ENCODE measurements around the gene FHL1. TPM values are rescaled to one million over a fixed set of nuclear protein-coding genes. Genes with fewer than 3 reads are reported as not detected.

Gene FHL1
- total RNA-seq, 1 donor from 2014 or later: 55.3 TPM

GRCh38 chrX:136203438-136203837 is 56.1 kb downstream of the FHL1 start:
- H3K9me3 Mint-ChIP-seq: peaks cover 4% of the 10 kb centered on the region
- peaks cover 10% of the 10 kb centered on the region for H3K4me1 Mint-ChIP-seq (ENCODE audit: unreplicated experiment)
- DNase-seq (ENCODE audit: extremely low spot score, unreplicated experiment): no peak
- no peak overlapping the region for H3K4me3 Mint-ChIP-seq
- H3K27ac Mint-ChIP-seq: no peak overlapping the region
- no peaks in the 10 kb centered on the region for H3K27me3 Mint-ChIP-seq
- H3K36me3 Mint-ChIP-seq: no peaks in the 10 kb centered on the region
- TF ChIP-seq CTCF (conservative IDR thresholded peaks at IDR 0.05): no peak

GRCh38 chrX:136203951-136204350 is 56.6 kb downstream of the FHL1 start:
- Mint-ChIP-seq H3K27ac (no peak overlapping the region), H3K4me1 (ENCODE audit: unreplicated experiment) (peaks cover 10% of the 10 kb centered on the region), H3K27me3 (no peaks in the 10 kb centered on the region), H3K4me3 (no peak overlapping the region), H3K9me3 (peaks cover 4% of the 10 kb centered on the region), H3K36me3 (no peaks in the 10 kb centered on the region)
- no peak for DNase-seq (ENCODE audit: extremely low spot score, unreplicated experiment)
- no peak for TF ChIP-seq CTCF (conservative IDR thresholded peaks at IDR 0.05)

- H3K36me3 Mint-ChIP-seq: no peaks in the 10 kb centered on the region
- H3K4me3 Mint-ChIP-seq: no peak overlapping the region
- no peak for DNase-seq (ENCODE audit: extremely low spot score, unreplicated experiment)
- no peak overlapping the region for H3K27ac Mint-ChIP-seq
- H3K4me1 Mint-ChIP-seq (ENCODE audit: unreplicated experiment): peaks cover 10% of the 10 kb centered on the region
- peaks cover 4% of the 10 kb centered on the region for H3K9me3 Mint-ChIP-seq
- no peaks in the 10 kb centered on the region for H3K27me3 Mint-ChIP-seq
- TF ChIP-seq CTCF (conservative IDR thresholded peaks at IDR 0.05): no peak
These were observed 57.2 kb downstream of the FHL1 start for GRCh38 chrX:136204571-136204970.

- no peaks in the 10 kb centered on the region for H3K36me3 Mint-ChIP-seq
- H3K27me3 Mint-ChIP-seq: no peaks in the 10 kb centered on the region
- H3K4me1 Mint-ChIP-seq (ENCODE audit: unreplicated experiment): peaks cover 10% of the 10 kb centered on the region
- TF ChIP-seq CTCF (conservative IDR thresholded peaks at IDR 0.05): no peak
- H3K27ac Mint-ChIP-seq: no peak overlapping the region
- no peak overlapping the region for H3K4me3 Mint-ChIP-seq
- no peak for DNase-seq (ENCODE audit: extremely low spot score, unreplicated experiment)
- peaks cover 4% of the 10 kb centered on the region for H3K9me3 Mint-ChIP-seq
These were observed 58.6 kb downstream of the FHL1 start for GRCh38 chrX:136205882-136206380.

- Mint-ChIP-seq H3K36me3 (no peaks in the 10 kb centered on the region), H3K27me3 (no peaks in the 10 kb centered on the region), H3K27ac (no peak overlapping the region), H3K4me3 (no peak overlapping the region), H3K9me3 (no peaks in the 10 kb centered on the region), H3K4me1 (ENCODE audit: unreplicated experiment) (peaks cover 6% of the 10 kb centered on the region)
- TF ChIP-seq CTCF (conservative IDR thresholded peaks at IDR 0.05): no peak
- DNase-seq (ENCODE audit: extremely low spot score, unreplicated experiment): no peak
These were observed 59.6 kb downstream of the FHL1 start for GRCh38 chrX:136206916-136207315.

- Mint-ChIP-seq H3K27ac (no peak overlapping the region), H3K27me3 (no peaks in the 10 kb centered on the region), H3K36me3 (peaks cover under 1% of the 10 kb centered on the region), H3K4me1 (ENCODE audit: unreplicated experiment) (peaks cover 6% of the 10 kb centered on the region), H3K9me3 (no peaks in the 10 kb centered on the region), H3K4me3 (no peak overlapping the region)
- no peak for DNase-seq (ENCODE audit: extremely low spot score, unreplicated experiment)
- TF ChIP-seq CTCF (conservative IDR thresholded peaks at IDR 0.05): no peak
These were observed 60.2 kb downstream of the FHL1 start for GRCh38 chrX:136207546-136207945.
